Astrocyte (in vitro differentiated cells and primary cell): ENCODE results near the gene BRD7.

Experiments
- CTCF ChIP-seq: IDR thresholded peaks from 2 replicates; pipeline ENCODE4 v1.5.1; 2011; ENCODE audit warnings: low read depth, mild to moderate bottlenecking, inconsistent platforms, low read length, moderate library complexity; ENCODE audit not compliant: insufficient read depth
- EZH2 ChIP-seq: IDR thresholded peaks from 2 replicates; pipeline ENCODE4 v1.6.1; 2012; ENCODE audit warnings: mild to moderate bottlenecking, low read length, inconsistent platforms; ENCODE audit not compliant: insufficient read depth

- TF ChIP-seq CTCF: no peak
- TF ChIP-seq EZH2: no peak
Observed at GRCh38 chr16:50286681-50287080, 82.1 kb downstream of the BRD7 start.
